ACC112 (cell line): ENCODE measurements around the gene DBX1.

Experiments used
- H2AFZ ChIP-seq: fragments of 200-600 bp; sonication (generic); one replicate; pipeline ENCODE4 v1.6.0; 2017; ENCODE audit warnings: antibody characterized with exemption, low read length; ENCODE audit not compliant: unreplicated experiment
- H3K27ac ChIP-seq: fragments of 200-600 bp; sonication (generic); 2 replicates; pipeline ENCODE4 v1.5.1; 2014; ENCODE audit warnings: low read depth, mild to moderate bottlenecking, antibody characterized with exemption, low read length, moderate library complexity
- H3K27me3 ChIP-seq: fragments of 200-600 bp; sonication (generic); 2 replicates; pipeline ENCODE4 v1.6.1; 2014; ENCODE audit warnings: mild to moderate bottlenecking, antibody characterized with exemption, low read length, moderate library complexity, mixed read lengths; ENCODE audit not compliant: insufficient read depth
- H3K36me3 ChIP-seq: fragments of 200-600 bp; sonication (generic); 2 replicates; pipeline ENCODE4 v1.6.1; 2016; ENCODE audit warnings: mild to moderate bottlenecking, antibody characterized with exemption, low read length, moderate library complexity, mixed read lengths; ENCODE audit not compliant: insufficient read depth
- H3K4me1 ChIP-seq: fragments of 200-600 bp; sonication (generic); one replicate; pipeline ENCODE4 v1.6.1; 2016; ENCODE audit warnings: low read length, mixed read lengths; ENCODE audit not compliant: insufficient read depth, unreplicated experiment, control insufficient read depth
- H3K4me3 ChIP-seq: fragments of 200-600 bp; sonication (generic); 2 replicates; pipeline ENCODE4 v1.5.1; 2014; ENCODE audit warnings: mild to moderate bottlenecking, low read depth, low read length
- H3K79me2 ChIP-seq: fragments of 200-600 bp; sonication (generic); one replicate; pipeline ENCODE4 v1.6.0; 2016; ENCODE audit warnings: low read length; ENCODE audit not compliant: control insufficient read depth, unreplicated experiment, insufficient read depth

The DBX1 gene

DNA sequence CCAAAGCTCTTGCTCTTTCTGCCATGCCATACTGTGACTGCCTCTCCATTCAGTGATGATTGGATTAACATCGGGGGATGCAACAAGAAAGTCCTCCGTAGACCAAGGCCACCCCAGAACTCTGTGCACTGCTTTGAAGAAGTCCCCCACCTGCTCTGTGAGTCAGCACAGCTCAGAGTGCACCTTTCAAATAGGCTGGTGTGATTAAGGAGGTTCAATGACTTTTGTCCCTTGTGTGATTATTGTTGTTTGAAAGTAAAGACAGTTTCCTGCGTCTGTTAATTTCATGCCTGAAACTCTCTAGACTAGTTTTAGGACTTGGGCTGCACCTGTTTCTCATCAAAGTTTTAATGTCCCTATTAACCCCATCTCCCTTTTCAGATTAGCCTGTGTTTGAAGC is 33.0 kb upstream of the DBX1 start:
- H3K4me3 ChIP-seq = no peak overlapping the region
- H2AFZ ChIP-seq = no peak overlapping the region
- no peak overlapping the region for H3K27ac ChIP-seq
- no peaks in the 10 kb centered on the region for H3K36me3 ChIP-seq
- H3K27me3 ChIP-seq = peaks cover 81% of the 10 kb centered on the region
- H3K79me2 ChIP-seq = no peaks in the 10 kb centered on the region
- no peaks in the 10 kb centered on the region for H3K4me1 ChIP-seq

DNA sequence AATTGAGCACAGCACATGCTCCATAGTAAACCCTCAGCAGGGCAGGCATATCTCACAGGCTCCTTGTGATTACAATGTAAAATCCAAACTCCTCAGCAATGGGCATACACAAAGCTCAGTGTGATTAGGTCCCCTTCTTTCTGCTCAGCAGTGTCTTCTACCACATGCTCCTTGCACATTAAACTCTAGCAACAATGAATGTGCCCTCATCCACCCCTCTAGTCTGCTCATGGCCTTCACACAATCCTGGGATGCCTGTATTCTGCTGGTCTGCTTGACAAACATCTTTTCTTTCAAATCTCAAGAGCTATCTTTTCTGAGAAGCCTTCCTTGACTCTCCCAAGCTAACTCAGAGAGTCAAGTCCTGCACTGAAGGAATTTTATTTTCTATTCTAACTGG is 32.4 kb upstream of the DBX1 start:
- peaks cover 82% of the 10 kb centered on the region for H3K27me3 ChIP-seq
- no peak overlapping the region for H3K4me3 ChIP-seq
- H3K27ac ChIP-seq = no peak overlapping the region
- no peaks in the 10 kb centered on the region for H3K4me1 ChIP-seq
- no peaks in the 10 kb centered on the region for H3K79me2 ChIP-seq
- no peak overlapping the region for H2AFZ ChIP-seq
- H3K36me3 ChIP-seq = no peaks in the 10 kb centered on the region

DNA sequence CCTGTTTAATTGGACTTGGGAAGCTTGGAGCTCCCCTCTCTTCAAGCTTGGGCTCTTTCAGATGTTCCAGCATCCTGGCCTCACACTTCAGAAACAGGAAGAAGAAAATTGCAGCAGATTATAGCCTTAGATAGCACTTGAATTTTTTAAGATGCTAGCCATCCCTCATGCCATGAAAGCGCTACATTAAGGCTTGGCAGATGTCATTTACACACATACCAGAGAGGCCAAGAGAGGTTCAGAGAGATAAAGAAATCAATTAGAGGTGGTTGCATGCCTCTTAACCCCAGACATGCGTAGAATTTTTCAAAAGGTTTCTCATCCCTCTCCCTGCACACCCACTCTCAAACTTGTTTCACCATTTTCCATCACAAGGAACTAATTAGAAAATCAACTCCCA is 31.9 kb upstream of the DBX1 start:
- H3K4me3 ChIP-seq = no peak overlapping the region
- H3K79me2 ChIP-seq = no peaks in the 10 kb centered on the region
- H2AFZ ChIP-seq = no peak overlapping the region
- no peaks in the 10 kb centered on the region for H3K36me3 ChIP-seq
- H3K4me1 ChIP-seq = no peaks in the 10 kb centered on the region
- no peak overlapping the region for H3K27ac ChIP-seq
- peaks cover 82% of the 10 kb centered on the region for H3K27me3 ChIP-seq

DNA sequence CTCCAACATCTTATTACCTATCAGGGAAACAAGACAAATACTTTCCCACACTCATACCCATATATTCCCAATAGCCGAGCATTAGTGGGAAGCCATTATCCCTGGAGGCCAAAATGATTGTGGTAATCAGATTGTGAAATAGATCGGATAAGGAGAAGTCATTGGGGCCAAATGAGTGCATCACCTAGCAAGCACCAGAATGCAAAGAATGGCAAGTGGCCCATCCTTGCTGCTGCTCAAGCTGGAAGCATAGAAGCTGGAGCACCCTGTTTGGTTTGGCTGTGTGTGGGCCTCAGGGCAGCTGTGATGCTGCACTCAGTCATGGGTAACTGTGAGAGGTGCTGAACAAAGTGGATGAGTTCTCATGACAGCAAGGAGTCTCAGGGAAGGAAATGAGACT is 18.7 kb upstream of the DBX1 start:
- no peak overlapping the region for H3K4me3 ChIP-seq
- H2AFZ ChIP-seq = no peak overlapping the region
- no peak overlapping the region for H3K27ac ChIP-seq
- H3K27me3 ChIP-seq = peaks cover 88% of the 10 kb centered on the region
- H3K79me2 ChIP-seq = no peaks in the 10 kb centered on the region
- no peaks in the 10 kb centered on the region for H3K36me3 ChIP-seq
- no peaks in the 10 kb centered on the region for H3K4me1 ChIP-seq

DNA sequence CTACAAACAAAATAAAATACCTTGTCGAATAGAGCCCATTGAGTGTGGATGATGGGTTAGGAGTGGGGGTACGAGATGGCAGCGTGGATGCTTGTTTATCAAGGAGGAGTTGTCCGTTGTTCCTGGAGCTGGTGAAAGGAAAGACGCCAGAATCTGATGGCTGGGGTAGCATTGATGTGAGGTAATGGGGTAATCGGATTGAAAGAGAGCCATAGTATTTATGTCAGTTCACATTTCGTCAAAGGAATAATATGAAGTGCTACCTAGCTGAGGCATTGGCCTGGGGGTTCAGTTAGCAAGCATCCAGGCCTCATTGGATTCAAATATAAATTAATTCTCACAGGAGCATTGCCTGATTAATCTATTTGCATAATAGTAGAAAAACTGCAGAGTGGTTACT is 16.9 kb upstream of the DBX1 start:
- Histone ChIP-seq H3K36me3 (no peaks in the 10 kb centered on the region), H3K79me2 (no peaks in the 10 kb centered on the region), H3K27ac (no peak overlapping the region), H3K27me3 (peaks cover 98% of the 10 kb centered on the region), H2AFZ (no peak overlapping the region), H3K4me1 (no peaks in the 10 kb centered on the region), H3K4me3 (no peak overlapping the region)

DNA sequence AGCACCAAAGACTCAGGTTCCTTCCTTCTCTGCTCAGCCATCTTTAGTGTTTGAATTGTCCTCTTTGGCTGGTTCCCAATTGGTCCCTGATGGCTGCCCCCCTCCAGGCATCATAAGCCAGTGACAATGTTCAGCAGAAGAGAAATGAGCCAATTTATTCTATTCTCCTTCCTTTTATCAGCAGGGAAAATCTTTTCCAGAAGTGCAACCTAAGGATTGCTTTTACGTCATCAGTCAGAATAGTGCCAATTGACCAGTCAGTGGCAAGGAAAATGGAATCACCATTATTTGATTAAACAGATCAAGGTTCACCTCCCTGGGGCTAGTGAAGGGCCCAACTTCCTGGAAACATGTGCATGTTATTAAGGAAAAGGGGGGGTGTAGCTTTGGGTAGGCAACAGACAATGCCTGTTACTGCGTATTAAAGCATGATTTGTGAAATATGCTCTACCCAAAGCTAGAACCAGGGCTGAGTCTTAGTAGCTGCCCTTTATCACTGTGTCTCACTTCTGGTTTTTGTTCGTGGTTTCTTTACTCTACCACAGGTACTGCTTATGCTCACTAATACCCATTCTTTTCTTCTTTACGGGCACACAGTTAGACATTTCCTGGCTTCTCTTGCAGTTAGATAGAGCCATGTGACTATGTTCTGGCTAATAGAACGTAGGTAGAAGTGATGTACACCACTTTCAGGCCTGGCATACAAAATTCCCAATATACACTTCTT is 12.6 kb upstream of the DBX1 start:
- Histone ChIP-seq H2AFZ (no peak overlapping the region), H3K4me1 (no peaks in the 10 kb centered on the region), H3K79me2 (no peaks in the 10 kb centered on the region), H3K27ac (no peak overlapping the region), H3K36me3 (no peaks in the 10 kb centered on the region), H3K4me3 (no peak overlapping the region), H3K27me3 (peaks cover 97% of the 10 kb centered on the region)

DNA sequence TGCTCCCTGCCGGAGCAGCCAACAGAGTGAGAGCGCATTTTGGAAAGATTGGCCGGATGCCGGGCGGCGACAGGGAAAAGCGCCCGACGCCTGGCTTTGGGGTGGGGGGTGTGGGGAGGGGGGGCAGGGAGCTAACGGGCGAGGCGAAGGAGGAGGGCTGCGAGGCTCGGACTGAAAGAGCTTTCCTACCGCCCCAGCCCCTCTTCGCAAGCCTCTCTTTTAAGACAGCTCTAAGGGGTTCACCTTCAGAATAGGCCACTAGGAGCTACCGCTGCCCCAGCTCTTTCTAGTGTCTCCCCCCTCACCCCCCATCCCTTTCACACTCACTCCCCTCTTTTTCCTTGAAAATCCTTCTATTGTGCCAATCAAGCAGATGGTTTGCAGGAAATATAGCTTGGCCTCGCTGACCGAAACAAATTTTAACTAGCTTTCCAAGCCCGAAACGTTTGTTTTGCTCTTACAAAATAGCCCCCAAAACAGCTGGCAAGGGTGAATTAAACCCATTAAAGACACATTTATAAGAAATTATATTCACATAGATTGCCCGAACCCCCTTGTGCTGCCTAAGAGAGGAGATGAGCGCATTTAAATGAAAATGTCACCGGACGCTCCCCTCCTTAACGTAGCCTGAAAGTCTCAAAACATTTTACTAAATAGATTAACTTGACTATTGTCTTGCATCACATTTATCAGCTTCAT is 3.7 kb upstream of the DBX1 start:
- Histone ChIP-seq H3K4me3 (peak overlapping the region; percentile 60; the same call in 1 of the 2 replicates), H3K79me2 (no peaks in the 10 kb centered on the region), H2AFZ (no peak overlapping the region), H3K36me3 (no peaks in the 10 kb centered on the region), H3K27me3 (peaks cover 99% of the 10 kb centered on the region), H3K4me1 (peaks cover 5% of the 10 kb centered on the region), H3K27ac (no peak overlapping the region)

DNA sequence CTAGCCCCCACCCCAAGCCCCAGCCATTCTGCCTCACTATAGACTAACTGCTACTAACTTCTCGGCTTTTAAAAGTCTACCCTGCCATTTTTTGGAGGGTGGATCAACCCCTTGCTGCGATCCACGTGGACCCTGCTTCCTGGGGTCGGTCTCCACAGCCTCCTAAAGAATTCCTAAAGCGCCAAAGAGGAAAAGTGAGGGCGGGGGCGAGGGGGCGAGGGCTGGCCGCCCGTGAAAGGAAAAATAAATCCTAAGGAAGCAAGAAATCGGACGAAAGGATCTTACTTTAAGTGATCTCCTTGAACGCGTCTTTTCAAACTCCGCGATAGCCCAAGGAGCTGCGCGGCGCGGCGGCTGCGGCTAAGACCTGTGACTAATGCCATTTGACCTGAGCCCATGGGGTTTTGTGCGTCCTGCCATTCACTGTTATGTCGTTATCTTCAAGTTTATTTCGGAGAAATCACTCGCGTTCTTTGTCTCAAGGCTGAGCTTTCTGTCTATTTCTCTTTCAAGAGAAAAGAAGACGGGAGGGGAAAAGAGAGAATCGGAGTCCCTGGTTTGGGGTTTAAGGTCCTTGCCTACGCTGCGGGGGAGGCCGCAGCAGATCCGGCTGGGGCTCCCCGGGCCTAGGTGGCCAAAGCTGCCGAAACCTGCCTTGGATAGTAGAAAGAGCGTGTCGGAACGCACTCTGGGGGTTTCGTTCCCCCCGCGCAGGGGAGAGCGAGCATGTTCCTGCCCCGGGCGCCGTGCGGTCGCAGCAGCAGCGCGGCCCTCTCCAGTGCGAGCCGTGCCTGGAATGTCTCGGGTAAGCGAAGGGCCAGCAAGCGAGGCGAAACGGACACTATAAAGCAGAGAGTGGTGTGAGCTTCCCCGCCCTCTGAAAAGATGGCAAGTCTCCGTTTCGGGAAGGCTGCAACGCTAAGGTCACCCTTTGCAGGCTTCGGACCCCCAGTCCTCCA is 2.8 kb upstream of the DBX1 start:
- Histone ChIP-seq H3K27ac (no peak overlapping the region), H3K79me2 (no peaks in the 10 kb centered on the region), H3K27me3 (peaks cover 99% of the 10 kb centered on the region), H3K4me1 (peaks cover 5% of the 10 kb centered on the region), H2AFZ (peak overlapping the region; percentile 30), H3K4me3 (peak overlapping the region; percentile 60; the same call in 1 of the 2 replicates), H3K36me3 (no peaks in the 10 kb centered on the region)

DNA sequence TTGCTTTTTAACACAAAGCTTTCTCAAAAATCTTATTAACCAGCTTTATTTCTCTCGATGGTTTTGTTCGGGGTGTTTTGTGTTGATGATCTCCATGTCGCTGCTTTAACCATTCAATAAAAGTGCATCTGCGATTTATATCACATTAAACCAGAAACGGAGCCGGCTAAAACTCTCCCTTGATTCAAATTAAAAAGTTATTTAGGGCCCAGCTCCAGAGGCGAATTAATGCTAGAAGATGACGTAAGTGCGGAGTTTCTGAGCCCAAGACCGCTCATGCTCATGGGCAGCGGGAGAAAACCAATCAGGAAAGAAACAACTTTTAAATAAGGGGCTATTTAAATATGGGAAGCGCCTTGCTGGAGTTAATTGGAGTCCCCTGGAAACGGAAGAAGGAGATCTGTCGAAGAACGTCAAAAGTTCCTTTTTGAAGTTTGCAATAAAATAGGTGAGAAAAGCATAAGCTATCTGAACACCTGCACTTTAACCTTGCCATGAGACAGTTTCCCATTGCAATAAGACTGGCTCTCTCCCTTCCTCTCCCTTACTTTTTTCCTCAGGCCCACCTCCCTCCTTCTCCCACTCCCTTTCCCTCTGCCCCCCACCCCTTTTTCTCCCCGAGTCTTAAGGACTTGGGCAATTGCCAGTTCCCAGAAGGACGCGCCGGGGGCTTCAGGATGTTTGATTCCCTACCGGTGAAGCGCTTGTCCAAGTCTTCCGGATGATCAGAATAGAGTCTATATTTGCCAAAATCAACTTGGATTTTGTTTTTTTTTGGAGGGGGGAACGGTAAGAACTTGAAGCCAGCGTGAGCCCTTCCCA is 1.9 kb upstream of the DBX1 start:
- no peak overlapping the region for H3K4me3 ChIP-seq
- H3K4me1 ChIP-seq = peaks cover 5% of the 10 kb centered on the region
- no peaks in the 10 kb centered on the region for H3K79me2 ChIP-seq
- no peak overlapping the region for H3K27ac ChIP-seq
- H3K36me3 ChIP-seq = no peaks in the 10 kb centered on the region
- peaks cover 99% of the 10 kb centered on the region for H3K27me3 ChIP-seq
- no peak overlapping the region for H2AFZ ChIP-seq
